K562 (cell line): ENCODE results near the gene C1QBP. TPM values are rescaled to one million over a fixed set of nuclear protein-coding genes. Genes with fewer than 3 reads are reported as not detected.

Experiments used
- ATAC-seq: fragments of 200-7000 bp; cut with Tn5 transposase; 3 replicates; pipeline ENCODE4 v1.9.1; 2020; ENCODE audit warnings: moderate library complexity
- BruUV-seq: library from RNA; stranded (reverse); fragments of 400-500 nt; replicated peaks from 2 replicates; lab custom pipeline; 2021; lab: Mats Ljungman, UMichigan
- CTCF ChIA-PET: fragments of 300-600 bp; formaldehyde crosslinking; extraction: SDS; loops from one replicate; lab custom pipeline; 2021; ENCODE audit warnings: low intra/inter-chr PET ratio; lab: Yijun Ruan, JAX
- POLR2A ChIA-PET: fragments of 300-600, 350-650 bp; sonication (Branson Sonifier 250); formaldehyde crosslinking; extraction: SDS; loops from one replicate; lab custom pipeline; 2021; ENCODE audit warnings: antibody characterized with exemption, inconsistent platforms; lab: Yijun Ruan, JAX
- DNase-seq, 4 experiments: peaks; one replicate each; pipeline versions ENCODE4 v3.0.0 to v3.0.0-alpha.2; 2011 to 2018; ENCODE audit warnings: low spot score in 3 of 4, mixed read lengths in 3 of 4; ENCODE audit errors: extremely low read depth in 1 of 4
- FAIRE-seq: peaks from 2 replicates; lab custom pipeline; 2011; peaks lifted over from hg19 to GRCh38; lab: Jason Lieb, UNC
- H2AFZ ChIP-seq: 2 replicates; pipeline ENCODE4 v1.6.0; 2011; ENCODE audit warnings: low read depth, low read length, control low read depth, inconsistent platforms
- H3K27ac ChIP-seq: fragments of 200-600 bp; 3 replicates; pipeline ENCODE4 v1.8.0; 2011; ENCODE audit warnings: low read depth, mild to moderate bottlenecking, control low read depth, inconsistent platforms, low read length, moderate library complexity, mixed read lengths; ENCODE audit errors: extremely low read depth
- H3K27me3 ChIP-seq, 2 experiments: fragments of 300-600 bp in 1 of 2; 2 replicates in 1 of 2; 3 replicates in 1 of 2; pipeline versions ENCODE4 v1.6.0 to v1.8.0; 2011; ENCODE audit warnings: inconsistent platforms in 2 of 2, low read length in 2 of 2, mild to moderate bottlenecking in 1 of 2, mixed read lengths in 1 of 2, moderate library complexity in 1 of 2; ENCODE audit not compliant: control insufficient read depth in 2 of 2, insufficient read depth in 2 of 2
- H3K36me3 ChIP-seq: fragments of 300-600 bp; 3 replicates; pipeline ENCODE4 v1.8.0; 2011; ENCODE audit warnings: mild to moderate bottlenecking, low read length, inconsistent platforms; ENCODE audit not compliant: control insufficient read depth, insufficient read depth
- H3K4me1 ChIP-seq, 2 experiments: fragments of 200-600 bp in 1 of 2; replicated peaks in 1 of 2; 2 replicates in 1 of 2; 3 replicates in 1 of 2; pipeline versions ENCODE4 v1.5.1 to v1.8.0; 2011; ENCODE audit warnings: inconsistent platforms in 2 of 2, low read length in 2 of 2, mild to moderate bottlenecking in 1 of 2, mixed read lengths in 1 of 2, moderate library complexity in 1 of 2; ENCODE audit not compliant: control insufficient read depth in 2 of 2, insufficient read depth in 2 of 2
- H3K4me2 ChIP-seq: 2 replicates; pipeline ENCODE4 v1.6.1; 2011; ENCODE audit warnings: low read length, control low read depth, inconsistent platforms, mixed read lengths; ENCODE audit not compliant: insufficient read depth
- H3K4me3 ChIP-seq: fragments of 200-600 bp; sonication (generic), shearing (Covaris generic); 2 replicates; pipeline ENCODE4 v1.5.1; 2016; ENCODE audit warnings: control low read depth, inconsistent platforms
- H3K79me2 ChIP-seq: fragments of 200-600 bp; 3 replicates; pipeline ENCODE4 v1.8.0; 2011; ENCODE audit warnings: low read length, inconsistent platforms; ENCODE audit not compliant: control insufficient read depth, insufficient read depth
- H3K9ac ChIP-seq, 2 experiments: 2 replicates each; pipeline versions ENCODE4 v1.6.0 to v1.6.1; 2011; ENCODE audit warnings: low read depth in 2 of 2, low read length in 2 of 2, control low read depth in 1 of 2, inconsistent platforms in 1 of 2, mild to moderate bottlenecking in 1 of 2, mixed read lengths in 1 of 2; ENCODE audit not compliant: insufficient read depth in 1 of 2
- H3K9me1 ChIP-seq: one replicate; pipeline ENCODE4 v1.6.0; 2011; ENCODE audit warnings: inconsistent platforms, mild to moderate bottlenecking, low read length, moderate library complexity; ENCODE audit not compliant: control insufficient read depth, insufficient read depth
- H3K9me3 ChIP-seq: replicated peaks from 2 replicates; pipeline ENCODE4 v1.5.1; 2011; ENCODE audit warnings: low read depth, low read length, inconsistent platforms; ENCODE audit not compliant: control insufficient read depth, insufficient read depth
- H4K20me1 ChIP-seq: replicated peaks from 2 replicates; pipeline ENCODE4 v1.6.1; 2011; ENCODE audit warnings: low read length, inconsistent platforms, mixed read lengths; ENCODE audit not compliant: control insufficient read depth, insufficient read depth
- FOXM1 ChIP-seq, 2 experiments: fragments of 450-650 bp in 1 of 2; sonication (generic) in 1 of 2; formaldehyde crosslinking in 1 of 2; IDR thresholded peaks; 2 replicates each; pipeline versions ENCODE4 v1.6.1 to v1.9.0; 2017 to 2022; ENCODE audit warnings: low read depth in 2 of 2, mild to moderate bottlenecking in 2 of 2, missing genetic modification reagents in 1 of 2, moderate library complexity in 1 of 2
- LCOR ChIP-seq: sonication (generic); formaldehyde crosslinking; IDR thresholded peaks from 2 replicates; pipeline ENCODE4 v1.8.0; 2022; ENCODE audit warnings: mild to moderate bottlenecking, missing genetic modification reagents
- MYC ChIP-seq, 2 experiments: fragments of 250-450 bp in 1 of 2; sonication (Bioruptor Pico) in 1 of 2; IDR thresholded peaks; 2 replicates each; pipeline versions ENCODE4 v1.5.1 to v1.6.1; 2012 to 2021; ENCODE audit warnings: low read depth in 2 of 2, borderline replicate concordance in 1 of 2, improper control_type of control experiment in 1 of 2, low read length in 1 of 2, mild to moderate bottlenecking in 1 of 2, moderate library complexity in 1 of 2
- WGBS: fragments of 100-300 bp; shearing (Covaris generic); methylation state at CpG from one replicate; pipeline ENCODE4 v1.1.6; 2016; ENCODE audit warnings: low coverage, mixed read lengths; ENCODE audit not compliant: insufficient coverage; ENCODE audit errors: missing lambda C conversion rate; 5-methylcytosine and 5-hydroxymethylcytosine counted together
- in situ Hi-C: fragments of 300-500 bp; cut with MboI; formaldehyde crosslinking; loops from 4 replicates; pipeline ENCODE4 v1.15.0; 2018; ENCODE audit warnings: inconsistent platforms, mixed read lengths
- intact Hi-C: fragments of 100-400 bp; cut with micrococcal nuclease; formaldehyde crosslinking; loops from 2 replicates; pipeline ENCODE4 v1.14.2; 2022
- polyA plus RNA-seq, 8 experiments: library from polyadenylated mRNA; depleted of rRNA in 4 of 8; stranded (reverse) in 5 of 8; unstranded in 3 of 8; fragments of >200 nt; fragmentation: Nextera tagmentation in 2 of 8; fragmentation: Illumina TruSeq in 1 of 8; extraction: Ambion mirVana in 2 of 8; extraction: Trizol in 1 of 8; gene quantifications; 2 replicates each; pipeline versions ENCODE4 v1.2.1 to v1.2.3, GENCODE V29; 2011 to 2014; ENCODE audit warnings: inconsistent platforms in 1 of 8, missing spikeins in 1 of 8
- total RNA-seq, 7 experiments: library from RNA; depleted of rRNA in 6 of 7; stranded (reverse); fragments of >200 nt in 6 of 7; fragmentation: Illumina TruSeq in 2 of 7; extraction: Trizol in 2 of 7; gene quantifications; 2 replicates each; pipeline versions ENCODE4 v1.2.1 to v1.2.3, GENCODE V29; 2011 to 2021; ENCODE audit warnings: low replicate concordance in 1 of 7

Gene C1QBP
- total and polyA plus RNA-seq, 9 of the 15 experiments (the other 6 are each of a cell fraction or from before 2014, with no cell fraction given) = 90.7 to 665 (median 414) TPM

- TF ChIP-seq MYC (IDR thresholded peaks at IDR 0.05; ENCODE audit: low read depth, low read length) (no peak), MYC (CRISPR knock-in tag; IDR thresholded peaks at IDR 0.05; ENCODE audit: borderline replicate concordance, low read depth) (no peak)
Observed at GRCh38 chr17:5443728-5444127, 4.8 kb upstream of the C1QBP start (continued).

- CTCF ChIA-PET = interaction anchor here (0.5 to 2.0 kb wide), 2 partner anchors 46 to 190 kb away, joined by 3 to 9 read pairs; no protein-coding TSS in a partner anchor
- Histone ChIP-seq H3K4me1 (peaks cover 8 to 12% of the 10 kb centered on the region in 2 experiments; a peak in 4 of 5 replicates), H4K20me1 (no peaks in the 10 kb centered on the region), H3K27ac (peak overlapping the region; percentile 66), H3K9ac (peak overlapping the region; percentile 51 to 97; a peak in 2 of 4 replicates), H2AFZ (peak overlapping the region; percentile 89), H3K36me3 (peaks cover 56% of the 10 kb centered on the region), H3K9me1 (no peaks in the 10 kb centered on the region), H3K27me3 (no peaks in the 10 kb centered on the region), H3K9me3 (no peaks in the 10 kb centered on the region), H3K4me2 (peak overlapping the region; percentile 76), H3K79me2 (peaks cover 45% of the 10 kb centered on the region), H3K4me3 (peak overlapping the region; percentile 94; the same call in 1 of the 2 replicates)
- no peak for FAIRE-seq
- DNase-seq = no peak
- TF ChIP-seq FOXM1 (IDR thresholded peaks at IDR 0.05; ENCODE audit: low read depth) (no peak), FOXM1 (CRISPR knock-in tag; IDR thresholded peaks at IDR 0.05; ENCODE audit: low read depth) (no peak), LCOR (0 out of 2 replicates have a peak, but pooled peaks have one; percentile 2)
- WGBS = no CpG with 5 or more reads among the region's 1 CpG
- no peak; the same call in 2 of the 3 replicates for ATAC-seq
- intact Hi-C loops (loop anchor here (1.0 to 5.0 kb wide), 2 partner anchors 190 to 242 kb away; no protein-coding TSS in a partner anchor), in situ Hi-C loops (no loop called here)
- POLR2A ChIA-PET = interaction anchor here (0.7 to 1.5 kb wide), 7 partner anchors 17 to 62 kb away, joined by 3 to 8 read pairs (median 4); partner anchors contain the start of genes DHX33 and NUP88
- no TSS peak for BruUV-seq
Observed at GRCh38 chr17:5439446-5439764, 450 bp upstream of the C1QBP start.
